Activated naive CD8-positive, alpha-beta T cell (primary cell): ENCODE results near the gene NPR3.

Experiments used
- H3K27ac Mint-ChIP-seq: one replicate; pipeline ENCODE4 v1.8.0; 2021; ENCODE audit warnings: mixed read lengths
- H3K27me3 Mint-ChIP-seq: one replicate; pipeline ENCODE4 v1.8.0; 2021; ENCODE audit warnings: mixed read lengths
- H3K36me3 Mint-ChIP-seq: one replicate; pipeline ENCODE4 v1.8.0; 2021; ENCODE audit warnings: mixed read lengths
- H3K4me1 Mint-ChIP-seq: one replicate; pipeline ENCODE4 v1.8.0; 2021; ENCODE audit warnings: low read depth, mixed read lengths
- H3K4me3 Mint-ChIP-seq: one replicate; pipeline ENCODE4 v1.8.0; 2021; ENCODE audit warnings: mild to moderate bottlenecking, mixed read lengths
- H3K9me3 Mint-ChIP-seq: one replicate; pipeline ENCODE4 v1.8.0; 2021; ENCODE audit warnings: low read depth, mixed read lengths

NPR3 gene, protein sequence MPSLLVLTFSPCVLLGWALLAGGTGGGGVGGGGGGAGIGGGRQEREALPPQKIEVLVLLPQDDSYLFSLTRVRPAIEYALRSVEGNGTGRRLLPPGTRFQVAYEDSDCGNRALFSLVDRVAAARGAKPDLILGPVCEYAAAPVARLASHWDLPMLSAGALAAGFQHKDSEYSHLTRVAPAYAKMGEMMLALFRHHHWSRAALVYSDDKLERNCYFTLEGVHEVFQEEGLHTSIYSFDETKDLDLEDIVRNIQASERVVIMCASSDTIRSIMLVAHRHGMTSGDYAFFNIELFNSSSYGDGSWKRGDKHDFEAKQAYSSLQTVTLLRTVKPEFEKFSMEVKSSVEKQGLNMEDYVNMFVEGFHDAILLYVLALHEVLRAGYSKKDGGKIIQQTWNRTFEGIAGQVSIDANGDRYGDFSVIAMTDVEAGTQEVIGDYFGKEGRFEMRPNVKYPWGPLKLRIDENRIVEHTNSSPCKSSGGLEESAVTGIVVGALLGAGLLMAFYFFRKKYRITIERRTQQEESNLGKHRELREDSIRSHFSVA

DNA sequence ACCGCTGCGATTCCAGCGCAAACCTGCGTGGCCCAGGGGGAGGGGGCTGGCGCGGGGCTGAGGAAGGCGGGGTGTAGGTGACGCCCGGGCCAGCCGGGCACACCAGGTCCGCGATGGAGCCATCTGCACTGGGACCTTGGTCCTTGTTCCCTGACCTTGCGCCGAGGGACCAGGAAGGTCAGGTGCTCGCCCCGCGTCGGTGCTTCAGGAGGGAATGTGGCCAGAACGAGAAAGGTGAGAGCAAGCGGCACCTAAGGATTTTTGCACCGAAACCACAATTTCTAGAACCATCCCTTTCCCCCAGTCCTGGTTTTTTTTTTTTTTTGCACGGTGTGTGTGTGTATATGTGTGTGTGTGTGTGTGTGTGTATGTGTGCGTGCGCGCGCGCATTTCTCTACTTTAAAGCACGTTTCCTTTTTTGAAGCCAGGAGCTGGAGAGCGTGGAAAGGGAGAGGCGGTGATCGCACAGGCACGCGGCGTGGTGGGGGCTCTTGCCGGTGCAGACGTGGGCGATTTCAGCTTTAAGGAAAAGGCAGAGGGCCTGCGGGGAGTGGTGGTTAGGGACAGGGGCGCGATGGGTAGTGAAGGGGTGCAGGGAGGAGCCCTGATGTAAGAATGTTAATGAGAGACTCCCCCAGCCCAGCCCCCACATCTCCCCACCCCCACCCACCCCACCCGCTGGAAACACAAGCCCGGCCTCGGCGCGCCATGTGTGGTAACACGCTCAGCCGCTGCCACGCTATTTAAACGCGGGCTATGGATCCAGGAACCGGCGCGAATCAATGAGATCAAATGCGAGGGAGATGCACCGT lies at the start of gene NPR3:
NPR3 (plus strand) TSS at position 772 of the 812 bp plus-strand sequence. CDS start 456 bp downstream, outside the sequence.
- Mint-ChIP-seq H3K27ac (no peak within 1 kb of the TSS), H3K4me1 (peaks cover 30% of the 10 kb centered on the region), H3K36me3 (no peaks in the 10 kb centered on the region)

DNA sequence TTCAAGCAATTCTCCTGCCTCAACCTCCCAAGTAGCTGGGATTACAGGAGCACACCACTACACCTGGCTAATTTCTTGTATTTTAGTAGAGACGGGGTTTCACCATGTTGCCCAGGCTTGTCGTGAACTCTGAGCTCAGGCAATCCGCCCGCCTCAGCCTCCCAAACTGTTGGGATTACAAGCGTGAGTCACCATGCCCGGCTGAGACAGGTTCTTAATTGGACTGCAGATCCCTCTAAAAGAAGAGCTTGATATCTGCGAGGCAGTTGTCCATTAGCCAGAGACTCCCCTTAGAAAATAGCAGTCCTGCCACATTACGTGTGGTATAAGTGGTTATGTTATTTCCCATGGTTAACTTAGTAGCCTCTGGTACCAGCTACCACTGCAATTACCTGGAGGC lies 46.6 kb upstream of the NPR3 start:
- Mint-ChIP-seq H3K9me3 (peaks cover 8% of the 10 kb centered on the region), H3K27me3 (peaks cover 7% of the 10 kb centered on the region), H3K4me3 (no peak overlapping the region), H3K27ac (no peak overlapping the region), H3K4me1 (no peaks in the 10 kb centered on the region), H3K36me3 (no peaks in the 10 kb centered on the region)

More for the DNA sequence above, at the start of gene NPR3:
- peak within 1 kb of the TSS; percentile 81 for H3K4me3 Mint-ChIP-seq
- H3K9me3 Mint-ChIP-seq: no peaks in the 10 kb centered on the region
- peaks cover 26% of the 10 kb centered on the region for H3K27me3 Mint-ChIP-seq

DNA sequence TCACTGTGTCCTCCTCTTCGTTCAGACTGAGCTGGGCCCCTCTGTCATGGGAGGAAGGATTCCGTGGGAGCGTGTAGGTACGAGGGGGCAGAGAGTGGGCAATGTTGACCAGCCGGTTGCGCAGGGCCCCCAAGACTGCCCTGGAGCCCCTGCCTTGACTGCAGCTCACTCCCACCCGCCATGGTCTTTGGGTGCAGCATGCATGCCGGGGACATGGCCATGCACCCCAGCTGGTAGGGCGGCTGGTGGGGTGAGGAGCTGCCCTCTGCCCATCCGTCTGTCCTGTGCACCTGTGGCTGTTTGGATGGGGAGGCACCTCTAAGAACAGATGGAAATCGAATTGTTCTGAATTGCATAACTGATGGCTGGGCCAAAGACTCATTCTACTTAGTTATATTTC lies 42.6 kb upstream of the NPR3 start:
- H3K4me3 Mint-ChIP-seq: no peak overlapping the region
- H3K27ac Mint-ChIP-seq: no peak overlapping the region
- H3K36me3 Mint-ChIP-seq: no peaks in the 10 kb centered on the region
- peaks cover 8% of the 10 kb centered on the region for H3K9me3 Mint-ChIP-seq
- H3K27me3 Mint-ChIP-seq: peaks cover 7% of the 10 kb centered on the region
- H3K4me1 Mint-ChIP-seq: no peaks in the 10 kb centered on the region

DNA sequence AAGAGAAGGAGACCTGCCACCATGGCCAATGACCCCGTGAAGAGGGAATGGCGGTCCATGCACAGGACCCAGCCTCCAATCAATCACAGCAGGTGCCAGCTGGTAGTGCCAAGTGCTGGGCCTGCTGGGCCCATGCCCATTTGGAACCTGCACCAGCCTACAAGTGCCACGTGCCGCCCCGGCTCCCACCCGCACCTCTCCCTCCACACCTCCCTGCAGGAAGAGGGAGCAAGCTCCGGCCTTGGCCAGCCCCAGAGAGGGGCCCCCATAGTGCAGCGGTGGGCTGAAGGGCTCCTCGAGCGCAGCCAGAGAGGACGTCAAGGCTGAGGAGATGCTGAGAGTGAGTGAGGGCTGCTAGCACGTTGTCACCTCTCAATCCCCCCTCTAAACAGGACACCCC lies 37.8 kb upstream of the NPR3 start:
- Mint-ChIP-seq H3K4me1 (no peaks in the 10 kb centered on the region), H3K36me3 (no peaks in the 10 kb centered on the region), H3K27me3 (peaks cover 3% of the 10 kb centered on the region), H3K27ac (no peak overlapping the region), H3K9me3 (peaks cover 8% of the 10 kb centered on the region), H3K4me3 (no peak overlapping the region)

DNA sequence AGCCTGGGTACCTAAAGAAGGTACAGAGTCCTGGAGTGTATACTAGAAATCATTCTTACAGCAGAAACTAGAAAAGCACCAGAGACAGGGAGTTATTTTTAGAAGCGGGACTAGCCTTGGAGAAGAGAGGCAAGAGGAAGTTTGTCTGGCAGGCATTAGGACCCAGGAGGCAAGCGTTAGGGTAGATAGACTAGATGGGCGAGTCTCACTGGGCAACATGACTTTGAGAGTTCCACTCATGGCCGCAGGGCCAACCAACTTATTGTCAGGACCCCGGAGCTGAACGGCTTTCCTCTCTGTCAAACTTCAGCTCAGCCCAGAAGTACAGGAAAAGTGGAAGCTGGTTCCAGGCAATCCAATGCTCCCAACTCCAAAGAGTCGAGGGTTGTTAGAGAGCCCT lies 34.1 kb upstream of the NPR3 start:
- Mint-ChIP-seq H3K36me3 (no peaks in the 10 kb centered on the region), H3K27ac (no peak overlapping the region), H3K4me3 (no peak overlapping the region), H3K27me3 (no peaks in the 10 kb centered on the region), H3K9me3 (no peaks in the 10 kb centered on the region), H3K4me1 (no peaks in the 10 kb centered on the region)

DNA sequence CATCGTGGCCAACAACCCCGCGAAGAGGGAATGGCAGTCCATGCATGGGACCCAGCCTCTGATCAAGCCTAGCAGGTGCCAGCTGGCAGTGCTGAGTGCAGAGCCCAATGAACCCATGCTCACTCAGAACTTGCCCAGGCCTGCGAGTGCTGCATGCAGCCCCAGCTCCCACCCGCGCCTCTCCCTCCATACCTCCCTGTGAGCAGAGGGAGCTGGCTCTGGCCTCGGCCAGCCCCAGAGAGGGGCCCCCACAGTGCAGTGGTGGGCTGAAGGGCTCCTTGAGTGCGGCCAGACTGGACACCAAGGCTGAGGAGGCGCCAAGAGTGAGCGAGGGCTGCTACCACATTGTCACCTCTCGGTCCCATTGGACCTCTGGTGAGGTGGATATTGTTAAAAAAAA lies 32.6 kb upstream of the NPR3 start:
- Mint-ChIP-seq H3K9me3 (peaks cover under 1% of the 10 kb centered on the region), H3K27ac (no peak overlapping the region), H3K4me1 (no peaks in the 10 kb centered on the region), H3K36me3 (no peaks in the 10 kb centered on the region), H3K4me3 (no peak overlapping the region), H3K27me3 (no peaks in the 10 kb centered on the region)

DNA sequence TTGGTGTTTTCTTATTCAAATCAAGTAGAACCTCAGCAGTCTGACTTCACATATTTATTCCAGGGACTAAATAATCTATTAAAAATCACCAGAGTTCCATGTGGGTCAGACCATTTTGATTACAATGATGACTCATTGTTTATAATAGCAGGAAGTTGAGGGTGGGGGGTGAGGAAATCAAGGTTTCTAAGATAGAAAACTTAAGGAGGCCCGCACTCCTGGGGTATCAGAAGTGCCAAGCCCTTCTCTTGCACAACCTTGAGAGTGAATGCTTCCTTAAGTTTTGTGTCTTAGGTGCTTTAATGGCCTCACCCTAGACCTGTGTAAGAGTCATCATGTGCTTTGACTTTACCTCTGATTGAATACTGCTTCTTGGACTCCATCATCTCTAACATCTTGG lies 31.9 kb upstream of the NPR3 start:
- Mint-ChIP-seq H3K4me3 (no peak overlapping the region), H3K27me3 (no peaks in the 10 kb centered on the region), H3K36me3 (no peaks in the 10 kb centered on the region)

DNA sequence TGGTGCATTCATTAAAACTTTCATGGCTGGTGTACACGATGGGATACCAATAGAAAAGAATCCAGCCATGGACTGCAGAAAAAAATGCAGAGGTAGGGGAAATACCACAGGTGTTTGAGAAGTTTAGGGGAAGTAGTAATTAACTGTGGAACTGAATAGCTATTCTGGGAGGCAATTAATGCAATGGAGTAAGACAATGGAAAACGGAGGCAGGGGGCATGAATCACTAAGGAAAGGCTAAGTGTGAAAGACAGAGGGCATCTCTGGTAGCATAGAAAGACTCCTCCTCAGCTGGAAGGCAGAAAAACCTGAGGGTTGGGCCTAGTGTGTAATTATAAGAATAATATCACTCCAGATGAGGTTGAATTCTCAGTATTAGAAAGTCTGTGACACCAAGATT lies 30.9 kb upstream of the NPR3 start:
- Mint-ChIP-seq H3K9me3 (peaks cover 17% of the 10 kb centered on the region), H3K4me3 (no peak overlapping the region), H3K27ac (no peak overlapping the region), H3K27me3 (no peaks in the 10 kb centered on the region), H3K36me3 (no peaks in the 10 kb centered on the region), H3K4me1 (no peaks in the 10 kb centered on the region)

More for the DNA sequence above, 31.9 kb upstream of the NPR3 start:
- Mint-ChIP-seq H3K9me3 (peaks cover 8% of the 10 kb centered on the region), H3K27ac (no peak overlapping the region), H3K4me1 (no peaks in the 10 kb centered on the region)

DNA sequence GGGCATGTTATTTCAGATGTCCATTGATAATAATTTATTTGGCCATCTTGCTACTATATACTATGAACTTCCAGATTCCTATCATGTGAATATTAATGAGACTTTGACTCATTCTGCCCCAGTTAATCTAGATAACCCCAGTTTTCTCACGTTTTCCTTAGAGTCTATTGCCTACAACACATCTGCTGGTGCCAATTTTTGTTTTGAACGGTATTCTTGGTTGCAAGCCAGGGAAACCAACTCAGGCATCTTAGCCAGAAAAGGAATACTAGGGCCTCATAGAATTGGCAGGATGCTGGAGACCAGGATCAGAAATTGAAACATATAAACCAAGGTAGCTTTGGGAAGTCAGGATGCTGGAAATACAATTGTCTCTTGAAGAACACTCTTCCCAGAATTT lies 28.0 kb upstream of the NPR3 start:
- Mint-ChIP-seq H3K27me3 (peaks cover 3% of the 10 kb centered on the region), H3K27ac (no peak overlapping the region), H3K36me3 (no peaks in the 10 kb centered on the region), H3K4me1 (no peaks in the 10 kb centered on the region), H3K9me3 (peaks cover 24% of the 10 kb centered on the region), H3K4me3 (no peak overlapping the region)

DNA sequence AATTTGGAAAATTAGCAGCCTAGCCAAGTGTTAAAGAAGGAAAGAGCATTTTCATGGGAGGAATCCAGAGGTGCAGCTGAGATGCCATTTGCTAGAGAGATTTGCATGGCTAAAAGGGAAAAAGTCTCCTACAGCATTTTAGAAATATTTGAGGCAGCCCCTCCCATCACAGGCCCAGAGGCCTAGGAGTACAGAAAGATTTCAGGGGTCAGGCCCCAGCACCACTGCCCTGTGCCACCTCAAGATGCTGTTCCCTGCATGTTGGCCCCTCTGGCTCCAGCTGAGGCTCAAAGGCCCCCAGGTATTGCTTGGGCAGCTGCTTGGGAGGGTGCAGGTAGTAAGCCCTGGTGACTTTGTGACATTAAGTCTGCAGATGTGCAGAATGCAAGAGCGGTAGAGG lies 26.9 kb upstream of the NPR3 start:
- H3K27ac Mint-ChIP-seq: no peak overlapping the region
- H3K4me1 Mint-ChIP-seq: no peaks in the 10 kb centered on the region
- no peak overlapping the region for H3K4me3 Mint-ChIP-seq
- peaks cover 3% of the 10 kb centered on the region for H3K27me3 Mint-ChIP-seq
- peaks cover 24% of the 10 kb centered on the region for H3K9me3 Mint-ChIP-seq
- no peaks in the 10 kb centered on the region for H3K36me3 Mint-ChIP-seq

DNA sequence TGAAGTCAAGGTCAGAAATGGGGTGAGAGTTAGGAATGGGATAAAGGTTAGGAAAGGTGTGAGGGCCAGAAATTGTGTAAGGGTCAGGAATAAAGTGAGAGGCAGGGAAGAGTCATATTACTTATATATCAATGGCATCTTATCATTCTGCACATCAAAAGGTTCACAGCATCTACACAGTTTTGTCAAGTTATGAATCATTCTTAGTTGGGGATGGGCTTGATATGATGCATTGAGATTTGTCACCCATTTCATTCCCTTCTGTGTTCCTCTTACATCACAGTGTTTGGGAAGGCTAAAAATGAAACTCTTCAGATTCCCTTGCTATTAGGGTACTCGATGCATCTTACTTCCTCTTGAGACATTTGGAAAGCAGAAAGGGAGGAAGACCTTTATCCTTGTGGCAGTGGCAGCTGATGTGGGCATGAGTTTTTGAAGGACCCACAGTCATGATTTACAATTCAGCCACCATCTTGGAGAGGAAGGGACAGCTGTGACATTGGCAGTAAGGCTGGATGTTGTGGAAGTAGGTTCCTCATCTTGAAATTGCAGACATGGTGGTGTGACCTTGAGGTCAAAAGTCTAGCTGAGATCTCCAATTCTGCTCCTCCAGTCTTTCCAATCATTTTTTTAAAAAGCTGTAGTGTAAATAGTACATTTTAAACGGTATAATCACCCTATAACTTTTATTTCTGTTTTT lies 24.2 kb upstream of the NPR3 start:
- H3K27ac Mint-ChIP-seq: peak overlapping the region; percentile 12

DNA sequence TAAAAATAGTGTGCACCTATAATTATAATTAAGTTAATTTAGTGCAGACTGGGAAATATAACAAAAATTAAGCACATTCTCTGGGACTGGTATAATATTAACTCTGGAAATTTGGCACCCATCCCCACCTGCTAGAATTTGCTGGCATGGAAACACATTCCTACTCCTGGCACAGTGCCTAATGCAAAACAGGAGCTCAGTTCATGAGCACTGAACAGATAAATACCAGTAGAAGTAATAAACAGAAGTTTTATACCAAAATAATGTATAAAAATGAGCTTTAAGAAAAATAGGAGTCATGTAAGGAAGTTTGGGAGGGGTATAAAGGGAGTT lies 23.7 kb upstream of the NPR3 start:
- Mint-ChIP-seq H3K27ac (no peak overlapping the region), H3K4me1 (no peaks in the 10 kb centered on the region), H3K4me3 (no peak overlapping the region), H3K27me3 (peaks cover 3% of the 10 kb centered on the region), H3K9me3 (peaks cover 24% of the 10 kb centered on the region), H3K36me3 (no peaks in the 10 kb centered on the region)

More for the DNA sequence above, 24.2 kb upstream of the NPR3 start:
- Mint-ChIP-seq H3K36me3 (no peaks in the 10 kb centered on the region), H3K27me3 (peaks cover 3% of the 10 kb centered on the region), H3K4me3 (no peak overlapping the region), H3K4me1 (no peaks in the 10 kb centered on the region), H3K9me3 (peaks cover 24% of the 10 kb centered on the region)

DNA sequence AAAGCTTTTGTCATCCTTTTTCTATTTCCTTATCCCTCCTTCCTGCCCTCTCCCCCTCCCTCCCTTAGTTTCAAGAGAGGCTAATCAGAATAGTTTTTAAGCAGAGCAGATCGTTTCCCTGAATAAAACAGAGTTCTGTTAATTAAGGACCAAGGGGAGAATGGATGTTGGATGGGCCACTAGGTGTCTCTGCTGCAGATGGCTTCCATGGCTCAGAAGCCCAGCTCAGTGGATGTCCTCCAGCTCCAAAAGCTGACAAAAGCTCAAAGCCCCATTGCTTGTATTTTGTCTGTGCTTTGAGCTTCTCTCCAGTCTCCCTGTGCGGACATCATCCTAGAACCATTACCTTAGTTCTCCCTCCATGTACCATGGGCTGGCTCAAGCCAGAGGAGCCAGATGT lies 21.0 kb upstream of the NPR3 start:
- no peaks in the 10 kb centered on the region for H3K36me3 Mint-ChIP-seq
- no peaks in the 10 kb centered on the region for H3K4me1 Mint-ChIP-seq
- no peak overlapping the region for H3K27ac Mint-ChIP-seq
- no peak overlapping the region for H3K4me3 Mint-ChIP-seq
- peaks cover 8% of the 10 kb centered on the region for H3K9me3 Mint-ChIP-seq
- peaks cover 3% of the 10 kb centered on the region for H3K27me3 Mint-ChIP-seq

DNA sequence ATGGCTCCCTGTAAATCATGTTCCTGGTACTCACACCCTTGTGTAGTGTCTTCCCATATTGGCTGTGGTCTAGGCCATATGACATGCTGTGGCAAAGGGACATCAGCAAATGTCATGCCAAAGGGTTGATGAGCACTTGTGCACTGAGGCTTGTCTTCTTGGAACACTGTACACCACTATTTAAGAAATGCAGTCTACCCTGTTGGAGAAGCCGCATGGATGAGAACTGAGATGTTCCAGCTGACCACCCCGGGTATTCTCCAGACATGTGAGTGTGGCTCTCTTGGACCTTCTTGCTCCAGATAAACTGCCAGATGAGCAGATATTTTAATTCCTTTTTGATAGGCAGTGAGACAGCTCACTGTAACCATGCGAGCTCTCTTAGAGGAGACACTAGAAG lies 20.5 kb upstream of the NPR3 start:
- Mint-ChIP-seq H3K4me1 (no peaks in the 10 kb centered on the region), H3K27me3 (peaks cover 3% of the 10 kb centered on the region), H3K27ac (no peak overlapping the region), H3K4me3 (no peak overlapping the region), H3K9me3 (peaks cover 5% of the 10 kb centered on the region), H3K36me3 (no peaks in the 10 kb centered on the region)
